Keratinocyte (primary cell): ENCODE results near the gene DMKN. TPM values are rescaled to one million over a fixed set of nuclear protein-coding genes. Genes with fewer than 3 reads are reported as not detected.

Source experiments
- DNase-seq: peaks from one replicate; pipeline ENCODE4 v3.0.0-alpha.2; 2011; ENCODE audit warnings: low read depth, missing footprints, low spot score
- FAIRE-seq: peaks from 2 replicates; lab custom pipeline; 2011; peaks lifted over from hg19 to GRCh38; lab: Jason Lieb, UNC
- H2AFZ ChIP-seq: 2 replicates; pipeline ENCODE4 v1.6.0; 2012; ENCODE audit warnings: low read length, control low read depth, inconsistent platforms; ENCODE audit not compliant: control insufficient read depth
- H3K27ac ChIP-seq: 2 replicates; pipeline ENCODE4 v1.5.1; 2011; ENCODE audit warnings: low read length; ENCODE audit not compliant: control insufficient read depth, insufficient read depth
- H3K27me3 ChIP-seq: 3 replicates; pipeline ENCODE4 v1.6.0; 2011; ENCODE audit warnings: low read length; ENCODE audit not compliant: control insufficient read depth, insufficient read depth; ENCODE audit errors: extremely low read depth
- H3K36me3 ChIP-seq, 2 experiments: 2 replicates in 1 of 2; 3 replicates in 1 of 2; pipeline ENCODE4 v1.5.1; 2011; ENCODE audit warnings: low read length in 2 of 2, mild to moderate bottlenecking in 1 of 2; ENCODE audit not compliant: control insufficient read depth in 2 of 2, insufficient read depth in 2 of 2; ENCODE audit errors: extremely low read depth in 1 of 2
- H3K4me1 ChIP-seq: 3 replicates; pipeline ENCODE4 v1.5.1; 2011; ENCODE audit warnings: low read length; ENCODE audit not compliant: control insufficient read depth, insufficient read depth; ENCODE audit errors: extremely low read depth
- H3K4me2 ChIP-seq: 3 replicates; pipeline ENCODE4 v1.6.0; 2011; ENCODE audit warnings: low read depth, low read length; ENCODE audit not compliant: control insufficient read depth, insufficient read depth; ENCODE audit errors: extremely low read depth
- H3K4me3 ChIP-seq, 3 experiments: fragments of 200-600 bp in 1 of 3; sonication (generic) in 1 of 3; 2 replicates in 2 of 3; 3 replicates in 1 of 3; pipeline ENCODE4 v1.5.1; 2011 to 2016; ENCODE audit warnings: low read length in 3 of 3, mild to moderate bottlenecking in 3 of 3, control low read depth in 2 of 3, inconsistent platforms in 1 of 3, low read depth in 1 of 3, mixed read lengths in 1 of 3, mixed run types in 1 of 3, moderate library complexity in 1 of 3; ENCODE audit not compliant: control insufficient read depth in 2 of 3, insufficient read depth in 2 of 3; ENCODE audit errors: extremely low read depth in 1 of 3
- H3K79me2 ChIP-seq: 2 replicates; pipeline ENCODE4 v1.6.0; 2012; ENCODE audit warnings: low read length; ENCODE audit not compliant: control insufficient read depth, insufficient read depth
- H3K9ac ChIP-seq: 3 replicates; pipeline ENCODE4 v1.6.0; 2011; ENCODE audit warnings: low read length; ENCODE audit not compliant: control insufficient read depth, insufficient read depth; ENCODE audit errors: extremely low read depth
- H3K9me1 ChIP-seq: 3 replicates; pipeline ENCODE4 v1.6.0; 2011; ENCODE audit warnings: low read length; ENCODE audit not compliant: control insufficient read depth, insufficient read depth; ENCODE audit errors: extremely low read depth
- H3K9me3 ChIP-seq: 2 replicates; pipeline ENCODE4 v1.5.1; 2012; ENCODE audit warnings: low read depth, low read length; ENCODE audit not compliant: control insufficient read depth
- H4K20me1 ChIP-seq: 3 replicates; pipeline ENCODE4 v1.6.0; 2011; ENCODE audit warnings: low read length; ENCODE audit not compliant: control insufficient read depth, insufficient read depth; ENCODE audit errors: extremely low read depth
- CTCF ChIP-seq, 3 experiments: IDR thresholded peaks in 1 of 3; conservative IDR thresholded peaks in 1 of 3; optimal IDR thresholded peaks in 1 of 3; 2 replicates in 2 of 3; 3 replicates in 1 of 3; pipeline versions ENCODE3 to v1.5.1; 2011; ENCODE audit warnings: low read length in 3 of 3, mild to moderate bottlenecking in 3 of 3, moderate library complexity in 2 of 3, control low read depth in 1 of 3, inconsistent platforms in 1 of 3; ENCODE audit not compliant: insufficient read depth in 2 of 3; ENCODE audit errors: extremely low read depth in 1 of 3
- EZH2 ChIP-seq: IDR thresholded peaks from one replicate; pipeline ENCODE4 v1.6.1; 2012; ENCODE audit warnings: inconsistent platforms, mild to moderate bottlenecking, low read length, moderate library complexity
- dilution Hi-C: fragments of 300-500 bp; cut with MboI; formaldehyde crosslinking; loops from one replicate; pipeline ENCODE4 v1.7.0; 2020; ENCODE audit warnings: low sequenced_read_pairs; ENCODE audit not compliant: extremely low pct_ligation_motif_present
- polyA plus RNA-seq, 5 experiments: library from polyadenylated mRNA; depleted of rRNA in 3 of 5; stranded (reverse) in 3 of 5; stranded (forward) in 1 of 5; unstranded in 1 of 5; fragments of >200 nt; gene quantifications; 1 replicate in 1 of 5; 2 replicates in 3 of 5; 3 replicates in 1 of 5; pipeline versions ENCODE4 v1.2.1 to v1.2.3, GENCODE V29; 2011 to 2012; ENCODE audit warnings: missing spikeins in 2 of 5, low read depth in 1 of 5, low replicate concordance in 1 of 5

DMKN gene
- polyA plus RNA-seq, 1 donor (not counting 4 experiments of a cell fraction or from before 2014, with no cell fraction given) = 235 TPM

GRCh38 chr19:35498984-35499527 lies 14.4 kb downstream of the DMKN start:
- H3K9me1 ChIP-seq = no peaks in the 10 kb centered on the region
- dilution Hi-C loops = no loop called here
- H3K36me3 ChIP-seq = peaks cover 21 to 37% of the 10 kb centered on the region in 2 experiments
- peaks cover 19% of the 10 kb centered on the region for H3K4me1 ChIP-seq
- no peak overlapping the region for H3K27ac ChIP-seq
- DNase-seq (no peak), FAIRE-seq (no peak)
- H3K27me3 ChIP-seq = no peaks in the 10 kb centered on the region
- H2AFZ ChIP-seq = no peak overlapping the region
- no peaks in the 10 kb centered on the region for H3K79me2 ChIP-seq
- no peak overlapping the region for H3K4me2 ChIP-seq
- H3K9ac ChIP-seq = no peak overlapping the region
- no peak for TF ChIP-seq CTCF (optimal IDR thresholded peaks at IDR 0.05 in 1 of 3, IDR thresholded peaks at IDR 0.05 in 1 of 3, conservative IDR thresholded peaks at IDR 0.05 in 1 of 3; ENCODE audit: extremely low read depth in 1 of 3, insufficient read depth in 2 of 3, low read length in 3 of 3)
- TF ChIP-seq EZH2 = no peak
- no peak overlapping the region for H3K4me3 ChIP-seq
- H4K20me1 ChIP-seq = peaks cover 5% of the 10 kb centered on the region
- H3K9me3 ChIP-seq = no peaks in the 10 kb centered on the region

GRCh38 chr19:35498220-35498619 lies 15.2 kb downstream of the DMKN start:
- dilution Hi-C loops = no loop called here
- TF ChIP-seq CTCF (optimal IDR thresholded peaks at IDR 0.05 in 1 of 3, IDR thresholded peaks at IDR 0.05 in 1 of 3, conservative IDR thresholded peaks at IDR 0.05 in 1 of 3; ENCODE audit: extremely low read depth in 1 of 3, insufficient read depth in 2 of 3, low read length in 3 of 3) (no peak), EZH2 (no peak)
- FAIRE-seq = no peak

More at GRCh38 chr19:35498220-35498619, 15.2 kb downstream of the DMKN start:
- Histone ChIP-seq H3K9ac (no peak overlapping the region), H3K4me1 (peaks cover 28% of the 10 kb centered on the region), H2AFZ (no peak overlapping the region), H3K36me3 (peaks cover 19 to 37% of the 10 kb centered on the region in 2 experiments), H3K27ac (no peak overlapping the region), H3K9me3 (no peaks in the 10 kb centered on the region), H3K79me2 (no peaks in the 10 kb centered on the region), H4K20me1 (peaks cover 6% of the 10 kb centered on the region), H3K4me2 (no peak overlapping the region), H3K4me3 (no peak overlapping the region), H3K9me1 (no peaks in the 10 kb centered on the region), H3K27me3 (no peaks in the 10 kb centered on the region)
- no peak for DNase-seq
